GM18867 (cell line): Measurements from ENCODE around the gene DNAJB1.
"Not testable (repeated sequence)": the region's sequence is repeated elsewhere in the genome, so short reads cannot be mapped to it uniquely, and the experiment has no call there.

Experiments
- ATAC-seq: cut with Tn5 transposase; IDR thresholded peaks from one replicate; pipeline ENCODE4 v1.9.1; 2021; ENCODE audit warnings: mild to moderate bottlenecking, moderate library complexity; ENCODE audit not compliant: unreplicated experiment

DNAJB1 gene

DNA sequence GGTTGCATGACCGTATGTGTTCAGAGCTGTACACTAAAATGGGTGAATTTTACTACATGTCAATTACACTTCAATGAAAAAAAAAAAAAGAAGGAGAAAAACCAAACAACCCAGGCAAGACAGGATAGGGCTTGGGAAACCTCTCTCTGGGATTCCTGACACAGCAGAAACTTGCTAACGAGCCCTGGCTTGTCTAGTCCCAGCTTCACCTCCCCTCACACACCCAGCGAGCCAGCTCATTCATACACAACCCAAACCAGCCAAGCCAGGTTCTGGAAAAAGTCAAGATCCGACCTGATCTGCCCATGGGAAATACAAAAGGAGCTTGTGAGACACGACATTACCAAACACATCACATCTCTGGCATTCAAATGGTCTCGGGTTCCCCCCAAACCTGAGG lies 7.5 kb upstream of the DNAJB1 start:
- ATAC-seq, result no peak

DNA sequence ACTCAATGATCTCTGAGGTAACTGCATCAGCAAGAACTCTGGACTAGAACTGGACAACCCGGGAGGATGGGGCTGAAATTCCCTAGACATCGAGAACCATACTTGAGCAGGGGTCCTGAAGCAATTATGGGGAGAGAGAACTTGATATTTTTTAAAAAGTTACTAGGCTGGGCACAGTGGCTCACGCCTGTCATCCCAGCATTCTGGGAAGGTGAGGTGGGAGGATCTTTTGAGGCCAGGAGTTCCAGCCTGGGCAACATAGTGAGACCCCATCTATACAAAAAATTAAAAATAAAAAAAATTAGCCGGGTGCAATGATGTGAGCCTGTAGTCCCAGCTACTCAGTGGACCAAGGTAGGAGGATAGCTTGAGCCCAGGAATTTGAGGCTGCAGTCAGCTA lies 2.3 kb upstream of the DNAJB1 start:
- ATAC-seq, result no peak

- ATAC-seq, result no peak
Observed at GRCh38 chr19:14519860-14520407, 1.7 kb upstream of the DNAJB1 start.

DNA sequence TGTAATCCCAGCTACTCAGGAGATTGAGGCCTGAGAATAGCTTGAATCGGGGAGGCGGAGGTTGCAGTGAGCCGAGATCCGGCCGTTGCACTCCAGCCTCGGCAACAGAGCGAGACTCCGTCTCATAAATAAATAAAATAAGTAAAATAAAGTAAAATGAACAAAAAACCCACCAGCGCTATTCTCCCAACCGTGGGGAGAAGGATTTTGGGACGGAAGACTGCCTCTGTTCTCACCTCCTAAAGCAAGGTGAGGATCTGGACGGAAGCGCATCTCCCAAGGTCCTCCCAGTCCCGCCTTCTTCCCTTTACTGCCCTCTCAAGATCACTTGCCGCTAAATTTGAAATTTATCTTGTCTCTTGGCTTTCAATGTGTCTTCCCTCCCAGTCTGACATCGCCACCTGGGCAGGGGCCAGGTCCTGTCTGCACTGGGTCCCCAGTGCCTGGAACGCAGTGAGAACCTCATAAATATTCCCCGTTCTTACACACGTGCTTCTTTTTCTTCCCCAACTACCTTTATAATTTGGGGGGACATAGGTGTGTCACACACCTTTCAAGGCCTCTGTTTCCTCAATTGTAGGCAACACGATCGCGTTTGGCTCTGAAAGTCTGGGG lies 1.2 kb upstream of the DNAJB1 start:
- no peak for ATAC-seq

DNA sequence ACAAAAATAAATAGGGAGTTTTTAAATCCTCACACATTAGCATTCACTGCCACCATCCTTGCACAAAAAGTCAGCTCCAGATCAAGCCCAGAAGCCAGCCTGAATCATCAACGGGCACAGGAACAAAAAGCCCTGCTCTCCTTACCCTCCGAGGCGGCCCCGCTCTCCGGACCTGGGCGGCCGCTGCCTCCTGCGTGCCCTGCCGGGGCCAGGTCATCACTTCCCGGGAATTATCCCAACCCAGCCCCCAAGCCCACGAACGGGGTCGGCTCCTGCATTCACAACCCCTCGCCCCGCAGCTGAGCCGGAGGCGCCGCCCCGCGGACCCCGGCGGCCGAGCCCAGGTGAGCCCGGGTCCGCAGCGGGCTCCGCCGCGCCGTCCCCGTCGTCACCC lies 754 bp downstream of the DNAJB1 start:
- ATAC-seq, result no peak

- ATAC-seq, result no peak
Observed at GRCh38 chr19:14516746-14517438, 1.3 kb downstream of the DNAJB1 start.

DNA sequence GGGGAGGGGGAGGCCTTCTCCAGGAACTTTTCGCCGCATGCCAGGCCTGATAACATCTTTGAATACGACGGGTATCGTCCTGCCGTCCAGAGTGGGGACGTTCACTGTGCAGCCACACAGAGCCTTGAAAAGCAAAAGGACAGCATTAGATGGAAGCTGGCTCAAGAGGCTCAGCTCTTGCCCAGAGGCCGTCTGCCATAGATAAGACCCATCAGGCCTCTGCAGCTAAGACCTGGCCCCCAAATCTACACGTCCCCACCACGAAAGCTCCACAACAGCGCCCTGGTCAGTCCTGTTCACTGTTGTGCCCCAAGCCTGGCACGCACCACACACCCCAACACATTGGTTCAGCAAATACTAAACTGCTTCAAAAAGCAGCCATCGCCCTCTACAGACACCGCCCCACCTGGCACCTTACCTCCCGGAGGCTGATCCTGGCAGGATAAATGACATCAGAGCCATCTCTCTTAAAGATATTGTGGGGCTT lies 2.1 kb downstream of the DNAJB1 start:
- ATAC-seq, result no peak

DNA sequence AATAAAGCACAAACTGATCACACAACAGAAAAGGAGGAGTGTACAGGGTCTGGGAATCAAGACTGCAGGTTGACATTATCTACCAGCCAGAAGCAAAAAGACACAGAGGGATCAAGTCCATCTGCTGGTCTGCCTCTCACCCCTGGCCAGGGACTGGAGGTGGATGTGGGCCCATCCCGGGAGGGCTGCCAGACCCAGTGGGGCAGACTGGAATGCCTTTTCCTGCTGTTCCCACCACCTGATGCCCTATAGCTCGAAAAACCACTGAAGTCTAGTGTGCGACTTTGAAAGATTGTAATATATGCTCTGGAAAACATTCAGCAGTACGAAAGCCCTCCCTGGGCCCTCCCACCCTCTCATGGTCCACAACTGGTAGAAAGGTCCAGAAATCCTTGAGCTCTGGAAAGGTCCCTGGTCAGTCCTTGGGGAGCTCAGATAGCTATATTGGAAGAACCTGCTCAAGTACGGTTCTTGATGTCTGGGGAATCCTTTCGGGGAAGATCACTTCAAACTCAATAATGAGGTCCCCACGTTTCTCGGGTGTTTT lies 2.6 kb downstream of the DNAJB1 start:
- no peak for ATAC-seq

DNA sequence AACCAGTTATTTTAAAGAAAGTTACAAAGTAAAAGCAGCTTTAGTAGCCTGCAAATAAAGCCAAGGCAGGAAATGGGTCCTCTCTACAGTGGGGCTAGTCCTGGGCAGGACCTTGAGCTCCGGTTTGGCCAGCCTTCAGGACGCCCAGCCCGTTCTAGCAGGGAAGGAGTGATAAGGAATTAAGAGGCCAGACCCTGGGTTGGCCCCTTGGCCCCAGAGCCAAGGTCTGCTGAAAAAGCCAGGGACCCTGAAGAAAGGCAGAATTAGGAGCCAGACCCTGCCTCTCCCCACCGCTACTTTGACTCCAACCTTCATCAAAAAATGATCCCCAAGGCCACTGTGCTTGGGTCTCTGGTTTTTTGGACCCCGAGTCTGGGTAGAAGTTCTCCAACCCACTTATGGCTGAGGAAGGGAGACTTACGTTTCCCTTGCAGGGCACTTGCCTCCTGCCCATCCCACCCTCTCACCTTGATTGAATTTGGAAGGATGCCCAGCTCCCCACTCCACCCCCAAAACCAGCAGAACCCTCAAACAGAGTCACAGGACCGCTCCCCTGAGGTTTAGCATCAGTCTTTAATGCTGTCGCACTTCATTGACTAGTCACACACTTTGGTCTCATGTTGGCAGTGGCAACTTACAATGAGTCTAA lies 3.9 kb downstream of the DNAJB1 start:
- ATAC-seq, result no peak

DNA sequence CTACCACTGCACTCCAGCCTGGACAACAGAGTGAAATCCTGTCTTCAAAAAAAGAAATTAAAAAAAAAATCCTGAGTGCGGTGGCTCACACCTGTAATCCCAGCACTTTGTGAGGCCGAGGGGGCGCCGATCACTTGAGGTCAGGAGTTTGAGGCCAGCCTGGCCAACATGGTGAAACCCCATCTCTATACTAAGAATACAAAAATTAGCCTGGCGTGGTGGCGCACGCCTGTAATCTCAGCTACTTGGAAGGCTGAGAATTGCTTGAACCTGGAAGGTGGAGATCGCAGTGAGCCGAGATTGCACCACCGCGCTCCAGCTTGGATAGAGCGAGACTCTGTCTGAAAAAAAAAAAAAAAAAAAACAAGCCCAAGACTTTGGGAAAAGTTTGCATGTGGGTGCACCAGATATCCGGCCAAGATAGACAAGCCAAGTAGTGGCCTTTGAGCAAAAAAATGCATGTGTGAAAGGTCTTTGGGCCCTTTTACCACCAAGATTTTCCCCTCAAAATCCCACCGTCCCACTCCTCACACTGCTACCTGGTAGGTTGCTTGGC lies 5.7 kb downstream of the DNAJB1 start:
- no peak for ATAC-seq

- no peak for ATAC-seq
Observed at GRCh38 chr19:14511229-14511593, 7.0 kb downstream of the DNAJB1 start.

- no peak for ATAC-seq
Observed at GRCh38 chr19:14510311-14511228, 7.6 kb downstream of the DNAJB1 start.

DNA sequence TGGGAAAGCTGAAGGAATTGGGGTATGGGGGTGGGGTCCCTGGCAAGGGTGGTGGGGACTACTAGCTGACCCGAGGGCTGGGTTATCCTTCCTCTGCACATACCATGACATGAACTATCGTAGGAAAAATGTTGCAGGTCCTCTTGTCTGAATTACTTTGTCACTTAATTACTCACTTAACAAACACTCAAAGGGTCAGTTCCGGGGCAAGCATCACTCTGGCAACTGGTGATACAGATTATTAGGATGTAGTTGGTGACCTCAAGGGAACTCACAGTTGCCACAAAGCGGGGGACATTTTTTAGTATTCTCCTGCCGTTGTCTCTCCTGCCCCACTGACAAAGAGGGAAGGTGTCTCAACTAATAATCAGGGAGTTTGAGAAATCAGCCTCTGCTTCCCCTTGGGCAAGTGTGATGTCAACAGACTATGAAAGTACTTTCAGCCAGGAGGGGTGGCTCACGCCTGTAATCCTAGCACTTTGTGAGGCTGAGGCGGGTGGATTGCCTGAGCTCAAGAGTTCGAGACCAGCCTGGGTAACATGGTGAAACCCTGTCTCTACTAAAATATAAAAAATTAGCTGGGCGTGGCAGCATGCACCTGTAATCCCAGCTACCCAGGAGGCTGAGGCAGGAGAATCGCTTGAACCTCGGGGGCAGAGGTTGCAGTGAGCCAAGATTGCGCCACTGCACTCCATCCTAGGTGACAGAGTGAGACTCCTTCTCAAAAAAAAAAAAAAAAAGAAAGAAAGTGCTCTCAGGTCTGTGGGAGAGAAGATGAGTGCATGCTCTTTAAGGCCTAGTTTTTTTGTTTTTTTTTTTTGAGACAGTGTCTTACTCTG lies 10.3 kb downstream of the DNAJB1 start:
- ATAC-seq, result no peak

- ATAC-seq, result no peak
Observed at GRCh38 chr19:14505488-14506239, 12.5 kb downstream of the DNAJB1 start.

- ATAC-seq, result not testable (repeated sequence)
Observed at GRCh38 chr19:14504575-14504974, 13.6 kb downstream of the DNAJB1 start.

DNA sequence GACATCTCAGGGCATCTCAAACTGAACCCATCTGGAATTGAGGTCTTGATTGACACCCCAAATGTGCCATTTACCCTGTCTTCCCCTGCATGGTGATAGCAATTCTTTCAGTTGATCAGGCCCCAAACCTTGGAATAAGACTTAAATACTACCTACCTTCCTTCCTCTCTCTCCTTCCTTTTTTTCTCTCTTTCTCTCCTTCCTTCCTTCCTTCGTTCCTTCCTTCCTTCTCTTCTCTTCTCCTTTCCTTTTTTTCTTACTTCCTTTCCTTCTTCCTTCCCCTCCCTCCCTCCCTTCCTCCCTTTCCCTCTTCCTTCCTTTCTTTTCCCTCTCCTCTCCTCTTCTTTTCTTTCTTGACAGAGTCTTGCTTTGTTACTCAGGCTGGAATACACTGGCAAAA lies 14.9 kb downstream of the DNAJB1 start:
- no peak for ATAC-seq

DNA sequence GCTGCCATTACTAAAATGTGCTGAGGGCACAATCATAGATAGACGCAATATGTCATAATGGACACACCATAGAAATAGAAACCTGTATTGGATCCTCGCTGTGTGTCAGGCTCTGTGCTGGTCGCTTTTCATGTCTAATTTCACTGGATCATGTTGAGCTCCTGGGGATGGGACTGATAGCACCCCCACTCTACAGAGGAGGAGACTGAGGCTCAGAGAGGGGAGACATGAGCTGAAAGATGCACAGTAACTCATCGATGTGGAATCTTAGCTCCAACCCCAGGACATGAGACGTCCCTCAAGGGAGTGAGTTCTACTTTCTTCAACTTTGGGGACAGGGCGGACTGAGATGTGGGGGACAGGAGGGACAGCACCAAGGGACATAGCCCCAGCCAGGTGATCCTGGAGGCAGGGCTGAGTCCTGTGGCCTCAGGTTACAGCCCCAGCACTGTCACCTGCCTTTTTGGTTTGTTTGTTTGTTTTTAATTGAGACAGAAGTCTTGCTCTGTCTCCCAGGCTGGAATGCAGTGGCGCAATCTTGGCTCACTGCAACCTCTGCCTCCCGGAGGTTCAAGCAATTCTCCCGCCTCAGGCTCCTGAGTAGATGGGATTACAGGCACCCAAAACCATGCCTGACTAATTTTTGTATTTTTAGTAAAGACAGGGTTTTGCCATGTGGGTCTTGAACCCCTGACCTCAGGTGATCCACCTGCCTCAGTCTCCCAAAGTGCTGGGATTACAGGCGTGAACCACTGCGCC lies 15.7 kb downstream of the DNAJB1 start:
- ATAC-seq, result no peak
